Skeletal muscle satellite cell (primary cell): Measurements from ENCODE around the gene DCLK2.

Experiments
- H3K27me3 ChIP-seq: 2 replicates; pipeline ENCODE4 v1.7.0; 2013; ENCODE audit warnings: low read length; ENCODE audit not compliant: control insufficient read depth, insufficient read depth
- H3K36me3 ChIP-seq: 2 replicates; pipeline ENCODE4 v1.7.0; 2013; ENCODE audit warnings: mild to moderate bottlenecking, control low read depth, low read length; ENCODE audit not compliant: insufficient read depth
- H3K4me1 ChIP-seq: 2 replicates; pipeline ENCODE4 v1.7.0; 2013; ENCODE audit warnings: low read length; ENCODE audit not compliant: control insufficient read depth, insufficient read depth
- H3K4me2 ChIP-seq: 2 replicates; pipeline ENCODE4 v1.7.0; 2013; ENCODE audit warnings: mild to moderate bottlenecking, low read length
- H3K4me3 ChIP-seq: 2 replicates; pipeline ENCODE4 v1.7.0; 2013; ENCODE audit warnings: low read length
- H3K9ac ChIP-seq: 2 replicates; pipeline ENCODE4 v1.7.0; 2013; ENCODE audit warnings: mild to moderate bottlenecking, low read depth, low read length, moderate library complexity
- H3K9me3 ChIP-seq: replicated peaks from 2 replicates; pipeline ENCODE4 v1.7.0; 2013; ENCODE audit warnings: mild to moderate bottlenecking, control low read depth, low read length

Gene DCLK2

GRCh38 chr4:150211799-150212445 lies 133.7 kb downstream of the DCLK2 start:
- no peak overlapping the region for H3K9ac ChIP-seq
- H3K9me3 ChIP-seq = no peaks in the 10 kb centered on the region
- H3K4me1 ChIP-seq = peaks cover under 1% of the 10 kb centered on the region
- H3K4me2 ChIP-seq = no peak overlapping the region
- H3K4me3 ChIP-seq = no peak overlapping the region
- no peaks in the 10 kb centered on the region for H3K36me3 ChIP-seq
- H3K27me3 ChIP-seq = no peaks in the 10 kb centered on the region

- no peaks in the 10 kb centered on the region for H3K36me3 ChIP-seq
- H3K4me3 ChIP-seq = no peak overlapping the region
- peaks cover 6% of the 10 kb centered on the region for H3K4me1 ChIP-seq
- no peak overlapping the region for H3K9ac ChIP-seq
- no peak overlapping the region for H3K4me2 ChIP-seq
- no peaks in the 10 kb centered on the region for H3K9me3 ChIP-seq
- no peaks in the 10 kb centered on the region for H3K27me3 ChIP-seq
These were observed 134.2 kb downstream of the DCLK2 start for GRCh38 chr4:150212485-150212884.

GRCh38 chr4:150212927-150213326 lies 134.7 kb downstream of the DCLK2 start:
- Histone ChIP-seq H3K36me3 (no peaks in the 10 kb centered on the region), H3K4me2 (no peak overlapping the region), H3K27me3 (no peaks in the 10 kb centered on the region), H3K9me3 (no peaks in the 10 kb centered on the region), H3K4me3 (no peak overlapping the region), H3K4me1 (peaks cover 7% of the 10 kb centered on the region), H3K9ac (no peak overlapping the region)

GRCh38 chr4:150215601-150216000 lies 137.4 kb downstream of the DCLK2 start:
- Histone ChIP-seq H3K36me3 (no peaks in the 10 kb centered on the region), H3K4me3 (no peak overlapping the region), H3K9ac (no peak overlapping the region), H3K27me3 (no peaks in the 10 kb centered on the region), H3K9me3 (no peaks in the 10 kb centered on the region), H3K4me2 (no peak overlapping the region), H3K4me1 (peaks cover 15% of the 10 kb centered on the region)

- Histone ChIP-seq H3K27me3 (no peaks in the 10 kb centered on the region), H3K4me3 (no peak overlapping the region), H3K9ac (no peak overlapping the region), H3K36me3 (no peaks in the 10 kb centered on the region), H3K4me1 (peaks cover 15% of the 10 kb centered on the region), H3K4me2 (no peak overlapping the region), H3K9me3 (no peaks in the 10 kb centered on the region)
These were observed 138.5 kb downstream of the DCLK2 start for GRCh38 chr4:150216726-150217125.

GRCh38 chr4:150217192-150217591 lies 138.9 kb downstream of the DCLK2 start:
- no peaks in the 10 kb centered on the region for H3K27me3 ChIP-seq
- no peaks in the 10 kb centered on the region for H3K9me3 ChIP-seq

GRCh38 chr4:150217808-150218207 lies 139.6 kb downstream of the DCLK2 start:
- Histone ChIP-seq H3K36me3 (no peaks in the 10 kb centered on the region), H3K9ac (no peak overlapping the region), H3K4me1 (peaks cover 15% of the 10 kb centered on the region), H3K27me3 (no peaks in the 10 kb centered on the region), H3K4me3 (no peak overlapping the region), H3K9me3 (no peaks in the 10 kb centered on the region), H3K4me2 (no peak overlapping the region)

More at GRCh38 chr4:150217192-150217591, 138.9 kb downstream of the DCLK2 start:
- H3K4me1 ChIP-seq = peaks cover 15% of the 10 kb centered on the region
- H3K36me3 ChIP-seq = no peaks in the 10 kb centered on the region
- no peak overlapping the region for H3K9ac ChIP-seq
- H3K4me3 ChIP-seq = no peak overlapping the region
- no peak overlapping the region for H3K4me2 ChIP-seq

- Histone ChIP-seq H3K9ac (no peak overlapping the region), H3K36me3 (no peaks in the 10 kb centered on the region), H3K4me2 (no peak overlapping the region), H3K9me3 (no peaks in the 10 kb centered on the region), H3K27me3 (no peaks in the 10 kb centered on the region), H3K4me1 (peaks cover 15% of the 10 kb centered on the region), H3K4me3 (no peak overlapping the region)
These were observed 140.2 kb downstream of the DCLK2 start for GRCh38 chr4:150218447-150218846.

- Histone ChIP-seq H3K9ac (no peak overlapping the region), H3K4me3 (no peak overlapping the region), H3K9me3 (no peaks in the 10 kb centered on the region), H3K36me3 (no peaks in the 10 kb centered on the region), H3K27me3 (no peaks in the 10 kb centered on the region), H3K4me1 (peaks cover 24% of the 10 kb centered on the region), H3K4me2 (no peak overlapping the region)
These were observed 141.6 kb downstream of the DCLK2 start for GRCh38 chr4:150219841-150220240.

GRCh38 chr4:150224896-150225591 lies 146.8 kb downstream of the DCLK2 start:
- peak overlapping the region; percentile 66 for H3K9ac ChIP-seq
- H3K4me1 ChIP-seq = peaks cover 38% of the 10 kb centered on the region
- H3K36me3 ChIP-seq = no peaks in the 10 kb centered on the region
- no peaks in the 10 kb centered on the region for H3K9me3 ChIP-seq
- peak overlapping the region; percentile 48 for H3K4me3 ChIP-seq
- H3K27me3 ChIP-seq = no peaks in the 10 kb centered on the region
- H3K4me2 ChIP-seq = peak overlapping the region; percentile 72

- Histone ChIP-seq H3K4me3 (no peak overlapping the region), H3K36me3 (no peaks in the 10 kb centered on the region), H3K9me3 (no peaks in the 10 kb centered on the region), H3K9ac (no peak overlapping the region), H3K27me3 (no peaks in the 10 kb centered on the region), H3K4me1 (peaks cover 58% of the 10 kb centered on the region), H3K4me2 (no peak overlapping the region)
These were observed 151.3 kb downstream of the DCLK2 start for GRCh38 chr4:150229520-150229919.

- Histone ChIP-seq H3K36me3 (no peaks in the 10 kb centered on the region), H3K4me3 (no peak overlapping the region), H3K27me3 (no peaks in the 10 kb centered on the region), H3K9ac (no peak overlapping the region), H3K4me2 (no peak overlapping the region), H3K9me3 (no peaks in the 10 kb centered on the region), H3K4me1 (peaks cover 61% of the 10 kb centered on the region)
These were observed 152.3 kb downstream of the DCLK2 start for GRCh38 chr4:150230561-150230960.
